A673 (cell line): ENCODE data around the gene DOCK10. TPM values are rescaled to one million over a fixed set of nuclear protein-coding genes. Genes with fewer than 3 reads are reported as not detected.

ENCODE experiments used
- BruUV-seq: library from RNA; stranded (reverse); fragments of 400-500 nt; replicated peaks from 2 replicates; lab custom pipeline; 2021; lab: Mats Ljungman, UMichigan
- CTCF ChIA-PET: fragments of 300-600 bp; sonication (Branson Sonifier 250); formaldehyde crosslinking; loops from one replicate; lab custom pipeline; 2022; ENCODE audit warnings: antibody characterized with exemption; lab: Charles Lee
- POLR2A ChIA-PET: fragments of 300-600 bp; sonication (Branson Sonifier 250); formaldehyde crosslinking; loops from one replicate; lab custom pipeline; 2022; ENCODE audit warnings: antibody characterized with exemption; ENCODE audit not compliant: low non-redundant PET; lab: Charles Lee
- DNase-seq: peaks from one replicate; pipeline ENCODE4 v3.0.0-alpha.2; 2015; ENCODE audit warnings: low spot score
- H3K27ac ChIP-seq: fragments of 200-600 bp; sonication (generic); 2 replicates; pipeline ENCODE4 v1.5.1; 2016; ENCODE audit warnings: mixed run types, low read depth, mild to moderate bottlenecking, mixed read lengths, antibody characterized with exemption, low read length; ENCODE audit not compliant: poor library complexity, severe bottlenecking
- H3K27me3 ChIP-seq: fragments of 200-600 bp; sonication (generic); replicated peaks from 2 replicates; pipeline ENCODE4 v1.6.1; 2017; ENCODE audit warnings: mixed run types, low read depth, mild to moderate bottlenecking, mixed read lengths, antibody characterized with exemption, low read length; ENCODE audit not compliant: insufficient read depth, poor library complexity
- H3K36me3 ChIP-seq: fragments of 200-600 bp; sonication (generic); 2 replicates; pipeline ENCODE4 v1.6.1; 2016; ENCODE audit warnings: mixed run types, mild to moderate bottlenecking, mixed read lengths, antibody characterized with exemption, low read length; ENCODE audit not compliant: insufficient read depth, poor library complexity, severe bottlenecking
- H3K4me1 ChIP-seq: fragments of 200-600 bp; sonication (generic); 2 replicates; pipeline ENCODE4 v1.6.1; 2017; ENCODE audit warnings: mixed run types, mild to moderate bottlenecking, mixed read lengths, antibody characterized with exemption, low read length; ENCODE audit not compliant: insufficient read depth, poor library complexity, severe bottlenecking
- H3K4me3 ChIP-seq: fragments of 200-600 bp; sonication (generic); 2 replicates; pipeline ENCODE4 v1.5.1; 2016; ENCODE audit warnings: low read depth, mixed run types, mild to moderate bottlenecking, mixed read lengths, low read length; ENCODE audit not compliant: poor library complexity, severe bottlenecking
- H3K9me3 ChIP-seq: fragments of 200-600 bp; sonication (generic); 2 replicates; pipeline ENCODE4 v1.6.1; 2016; ENCODE audit warnings: mixed run types, low read depth, mild to moderate bottlenecking, mixed read lengths, antibody characterized with exemption, low read length; ENCODE audit not compliant: poor library complexity, severe bottlenecking
- CTCF ChIP-seq: fragments of 300-800, 200-600 bp; sonication (generic); conservative IDR thresholded peaks from 2 replicates; pipeline ENCODE4 v1.5.1; 2017; ENCODE audit warnings: low read depth, mild to moderate bottlenecking, antibody characterized with exemption, low read length, moderate library complexity, mixed read lengths
- EZH2 ChIP-seq: fragments of 200-600 bp; sonication (generic); IDR thresholded peaks from 2 replicates; pipeline ENCODE4 v1.6.1; 2017; ENCODE audit warnings: borderline replicate concordance, low read depth, mild to moderate bottlenecking, mixed read lengths, antibody characterized with exemption, low read length; ENCODE audit not compliant: poor library complexity, severe bottlenecking
- intact Hi-C: fragments of 100-400 bp; cut with micrococcal nuclease; formaldehyde crosslinking; loops from one replicate; pipeline ENCODE4 v1.10.0; 2022; ENCODE audit not compliant: unreplicated experiment
- total RNA-seq: library from RNA; stranded (reverse); gene quantifications from 2 replicates; pipeline ENCODE4 v1.2.3, GENCODE V29; 2021

DOCK10 gene
- total RNA-seq, 1 experiment from 2014 or later, result 5.1 TPM

GRCh38 chr2:224930124-224930523 lies 112.1 kb downstream of the DOCK10 start:
- TF ChIP-seq EZH2 (no peak), CTCF (no peak)
- intact Hi-C loops, result no loop called here
- Histone ChIP-seq H3K4me1 (no peaks in the 10 kb centered on the region), H3K9me3 (no peaks in the 10 kb centered on the region), H3K27me3 (no peaks in the 10 kb centered on the region), H3K4me3 (no peak overlapping the region), H3K36me3 (no peaks in the 10 kb centered on the region), H3K27ac (no peak overlapping the region)
- ChIA-PET CTCF (no interaction called here), POLR2A (no interaction called here)
- no TSS peak for BruUV-seq
- no peak for DNase-seq

- intact Hi-C loops, result no loop called here
- no peaks in the 10 kb centered on the region for H3K36me3 ChIP-seq
- POLR2A ChIA-PET, result no interaction called here
- no peaks in the 10 kb centered on the region for H3K4me1 ChIP-seq
- H3K9me3 ChIP-seq, result no peaks in the 10 kb centered on the region
- no peak overlapping the region for H3K27ac ChIP-seq
- no peaks in the 10 kb centered on the region for H3K27me3 ChIP-seq
- no peak overlapping the region for H3K4me3 ChIP-seq
- CTCF ChIA-PET, result no interaction called here
- TF ChIP-seq CTCF, result no peak
- no TSS peak for BruUV-seq
- no peak for DNase-seq
Observed at GRCh38 chr2:224929512-224929911, 112.8 kb downstream of the DOCK10 start.

- no peaks in the 10 kb centered on the region for H3K27me3 ChIP-seq
- CTCF ChIA-PET, result no interaction called here
- BruUV-seq, result no TSS peak
- H3K36me3 ChIP-seq, result no peaks in the 10 kb centered on the region
- no peak overlapping the region for H3K27ac ChIP-seq
- intact Hi-C loops, result no loop called here
- H3K9me3 ChIP-seq, result no peaks in the 10 kb centered on the region
- POLR2A ChIA-PET, result no interaction called here
- DNase-seq, result no peak
- no peak overlapping the region for H3K4me3 ChIP-seq
- no peaks in the 10 kb centered on the region for H3K4me1 ChIP-seq
- no peak for TF ChIP-seq CTCF
- no peak for TF ChIP-seq EZH2
Observed at GRCh38 chr2:224927646-224928173, 114.6 kb downstream of the DOCK10 start.
